ENCODE data around the gene RGS6. TPM values are rescaled to one million over a fixed set of nuclear protein-coding genes. Genes with fewer than 3 reads are reported as not detected.

The RGS6 gene
- total RNA-seq, 1 donor from 2014 or later, result not detected

DNA sequence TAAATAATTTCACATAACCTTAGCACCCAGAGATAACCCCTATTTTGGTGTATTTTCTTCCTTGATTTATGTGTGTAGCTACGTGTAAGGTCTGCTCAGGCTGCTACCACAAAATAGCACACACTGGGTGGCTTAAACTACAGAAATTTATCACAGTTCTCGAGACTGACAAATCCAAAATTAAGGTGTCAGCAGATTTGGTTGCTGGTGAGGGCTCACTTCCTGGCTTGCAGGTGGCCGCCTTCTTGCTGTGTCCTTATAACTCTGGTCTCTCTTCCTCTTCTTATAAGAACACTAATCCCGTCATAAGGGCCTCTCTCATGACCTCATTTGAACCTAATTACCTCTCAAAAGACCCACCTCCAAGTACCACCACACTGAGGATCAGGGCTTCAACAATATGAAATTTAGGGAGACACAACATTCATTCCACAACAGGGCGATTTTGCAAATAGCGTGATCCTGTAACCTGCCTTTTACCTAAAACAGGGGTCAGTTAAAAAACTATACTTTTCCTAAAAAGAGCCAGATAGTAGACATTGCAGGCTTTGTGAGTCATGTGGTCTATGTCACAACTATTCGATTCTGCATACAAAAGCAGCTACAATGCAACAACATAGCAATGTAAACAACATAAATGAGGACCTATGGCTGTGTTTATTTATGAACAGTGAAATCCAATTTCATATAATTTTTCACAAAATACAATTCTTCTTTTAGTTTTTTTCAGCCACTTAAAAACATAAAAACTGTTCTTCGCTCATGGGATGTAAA lies 589.9 kb downstream of the RGS6 start:
- no peak for DNase-seq (ENCODE audit: low read depth, low spot score)

DNA sequence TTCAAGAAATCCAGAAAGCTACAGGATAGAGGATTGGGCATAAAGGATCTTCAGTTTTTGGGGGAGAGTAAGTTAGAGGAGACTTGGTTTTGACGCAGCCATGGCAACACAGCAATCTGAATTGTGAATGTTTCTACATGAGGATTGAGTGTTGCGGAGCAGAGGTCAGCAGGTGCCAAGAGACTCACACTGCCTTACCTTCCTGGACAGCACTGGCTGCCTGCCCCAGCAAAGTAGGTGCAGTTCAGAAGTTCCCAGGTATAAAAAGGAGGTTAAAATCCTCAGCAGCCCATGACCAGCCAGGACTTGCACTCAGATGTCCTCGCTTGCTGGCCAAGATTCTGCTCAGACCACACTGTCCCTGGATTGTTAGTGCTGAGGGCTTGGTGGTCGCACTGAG lies 590.6 kb downstream of the RGS6 start:
- DNase-seq (ENCODE audit: low read depth, low spot score), result no peak

DNA sequence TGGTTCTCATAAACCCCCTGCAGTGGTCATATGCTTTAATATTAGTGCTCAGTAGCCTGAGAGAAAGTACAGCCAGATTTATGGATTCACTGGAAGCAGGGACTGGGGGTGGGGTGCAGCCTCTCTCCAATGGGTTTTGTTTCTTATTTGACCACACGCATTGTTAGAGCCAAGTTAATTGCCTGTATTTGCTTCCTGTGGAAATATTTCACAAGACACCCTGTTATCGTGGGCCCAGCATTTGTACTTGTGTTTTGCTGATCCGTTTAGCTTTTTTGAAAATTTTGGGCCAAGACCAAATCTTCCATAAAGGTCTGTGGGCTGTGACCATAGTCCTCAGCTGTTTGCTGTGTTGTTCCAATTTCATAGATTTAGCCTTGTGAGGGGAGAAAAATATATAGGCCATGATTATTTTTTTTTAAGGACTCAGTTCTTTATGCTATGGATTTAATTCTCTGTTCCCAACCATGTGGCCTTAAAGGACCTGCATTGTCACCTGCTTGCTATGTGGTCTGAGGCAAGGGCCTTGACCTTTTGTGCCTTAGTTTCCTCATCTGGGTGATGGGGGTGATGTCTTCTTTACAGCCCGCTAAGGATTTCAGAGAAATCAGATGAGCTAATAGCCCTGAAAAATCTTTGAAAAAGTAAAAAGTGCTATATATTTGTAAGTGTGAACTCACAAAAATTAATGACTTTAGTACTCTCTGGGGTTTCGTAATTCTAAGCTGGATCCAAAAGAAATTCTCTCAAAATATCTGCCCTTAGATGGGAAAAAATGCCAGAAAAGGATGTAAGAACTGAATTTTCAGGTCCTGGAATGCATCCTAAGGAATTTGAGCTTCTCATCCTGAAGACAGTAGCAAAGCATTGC lies 591.4 kb downstream of the RGS6 start:
- peak; percentile 20 for DNase-seq (ENCODE audit: low read depth, low spot score)

DNA sequence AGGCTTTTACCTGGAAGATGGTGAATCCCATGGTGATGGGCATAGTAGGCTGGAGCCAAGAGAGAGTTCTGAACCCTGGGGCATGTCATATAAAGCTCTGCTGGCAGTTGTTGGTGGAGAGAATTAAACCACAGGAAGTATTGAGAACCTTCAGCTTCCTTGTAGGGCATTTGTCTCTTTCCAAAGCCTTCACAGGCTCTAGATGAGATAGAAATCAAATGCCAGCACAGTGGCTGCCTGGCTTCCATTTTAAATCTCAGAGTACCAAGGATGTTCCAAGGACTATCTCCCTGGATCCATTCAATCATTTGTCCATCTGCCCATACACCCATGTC lies 592.0 kb downstream of the RGS6 start:
- no peak for DNase-seq (ENCODE audit: low read depth, low spot score)

DNA sequence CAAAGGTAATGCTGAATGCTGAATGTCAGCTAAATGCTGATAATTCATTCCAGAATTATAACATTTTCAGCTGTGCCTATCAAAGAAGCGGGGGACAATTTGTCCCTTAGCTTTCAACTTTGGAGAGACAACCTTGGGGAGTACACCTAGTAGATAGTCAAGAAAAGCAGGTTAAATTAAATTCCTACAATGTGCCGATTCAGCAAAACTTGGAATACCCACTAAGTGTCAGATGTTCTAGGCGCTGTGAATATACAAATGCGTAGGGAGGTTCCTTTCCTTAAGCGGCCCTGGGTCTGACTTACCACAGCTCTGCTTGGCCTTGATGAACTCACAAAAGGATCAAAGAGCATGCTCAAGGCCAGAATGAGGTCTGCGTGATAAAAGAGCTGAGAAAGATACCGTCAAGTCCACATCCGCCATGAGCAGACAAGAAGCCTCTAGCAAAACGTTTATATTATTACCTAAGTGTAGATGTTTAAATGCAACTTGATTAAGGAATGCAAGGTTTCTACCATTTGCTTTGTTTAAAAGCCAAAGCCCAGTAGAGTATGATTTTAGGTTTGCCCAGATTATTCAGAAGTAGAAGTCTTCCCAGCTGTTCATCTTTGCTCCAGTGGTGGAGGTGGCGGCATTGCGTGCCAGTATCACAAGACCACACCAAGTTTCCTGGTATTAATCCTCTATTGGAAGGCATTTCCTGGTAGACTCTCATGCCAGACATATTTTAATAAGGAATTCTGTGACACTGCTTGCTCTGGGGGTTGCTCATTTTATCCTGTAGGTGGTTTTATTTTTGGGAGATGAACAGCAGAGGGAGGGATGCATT lies 593.1 kb downstream of the RGS6 start:
- no peak for DNase-seq (ENCODE audit: low read depth, low spot score)

DNA sequence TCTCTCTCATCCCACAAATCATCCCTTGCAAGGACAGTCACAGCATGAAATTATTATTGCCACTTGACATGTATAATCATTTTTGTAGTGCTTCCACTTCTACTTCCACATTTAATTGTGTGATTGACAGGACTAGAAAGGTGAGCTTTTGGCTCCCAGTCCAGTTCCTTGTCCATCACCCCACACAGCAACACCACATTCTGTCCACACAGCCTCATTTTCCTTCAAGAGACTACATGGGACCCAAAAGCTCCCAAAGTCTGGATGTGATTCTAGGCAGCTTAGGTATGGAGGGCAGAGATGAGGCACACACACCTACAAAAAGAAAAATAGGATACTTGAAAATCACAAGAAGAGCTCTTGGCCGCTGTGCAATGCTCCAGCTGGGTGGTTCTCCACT lies 595.4 kb downstream of the RGS6 start:
- no peak for DNase-seq (ENCODE audit: low read depth, low spot score)

DNA sequence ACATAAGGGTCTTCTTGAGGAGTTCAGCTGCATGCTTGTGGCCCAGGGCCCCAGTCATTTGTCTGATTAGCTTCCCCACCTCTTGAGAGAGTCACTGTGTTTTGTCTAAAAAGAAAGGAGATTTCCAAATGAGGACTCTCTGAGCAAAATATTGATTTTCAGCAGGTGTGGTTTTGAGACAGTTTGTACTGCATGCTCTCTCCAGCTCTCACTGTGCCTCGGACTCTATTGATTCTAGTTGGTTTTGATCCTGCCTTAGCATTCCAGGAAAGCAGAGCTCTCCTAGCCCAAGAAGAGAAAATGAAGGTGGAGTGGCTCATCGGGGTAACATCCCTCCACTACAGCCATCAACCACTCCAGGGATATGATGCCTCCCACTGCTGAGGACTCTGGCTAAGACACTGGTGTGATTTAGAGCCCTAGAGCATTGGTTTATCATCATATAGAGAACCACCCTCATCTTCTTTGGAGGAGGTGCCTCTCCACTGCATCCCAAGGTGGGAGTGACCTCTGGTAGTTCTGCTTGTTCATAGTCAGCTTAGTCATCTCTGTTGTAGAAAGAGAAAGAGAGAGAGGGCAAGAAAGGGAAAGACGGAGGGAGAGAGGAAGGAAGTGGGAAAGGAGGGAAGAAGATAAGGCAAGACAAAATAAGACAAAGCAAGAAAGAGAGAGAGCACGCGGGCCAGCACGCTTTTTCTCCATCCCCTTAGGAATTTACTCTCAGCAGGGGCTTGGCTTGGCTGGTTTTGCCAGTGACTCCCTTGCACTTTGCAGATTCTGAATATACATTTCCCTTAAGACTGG lies 596.0 kb downstream of the RGS6 start:
- no peak for DNase-seq (ENCODE audit: low read depth, low spot score)

DNA sequence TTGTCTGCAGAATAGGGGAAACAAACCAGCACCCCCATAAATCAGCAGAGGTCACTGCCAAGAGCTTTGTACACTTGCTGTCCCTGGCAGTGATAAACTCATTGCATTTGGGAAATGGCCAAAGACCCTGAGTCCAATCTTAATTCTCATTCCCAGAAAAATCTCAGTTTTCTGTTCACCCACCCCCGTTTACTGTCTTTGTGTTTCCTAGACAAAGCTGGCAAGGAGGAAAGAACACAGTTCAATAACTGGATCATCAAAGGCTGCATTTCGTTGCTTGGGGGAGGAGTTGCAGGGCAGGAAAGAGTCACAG lies 596.6 kb downstream of the RGS6 start:
- DNase-seq (ENCODE audit: low read depth, low spot score), result no peak

DNA sequence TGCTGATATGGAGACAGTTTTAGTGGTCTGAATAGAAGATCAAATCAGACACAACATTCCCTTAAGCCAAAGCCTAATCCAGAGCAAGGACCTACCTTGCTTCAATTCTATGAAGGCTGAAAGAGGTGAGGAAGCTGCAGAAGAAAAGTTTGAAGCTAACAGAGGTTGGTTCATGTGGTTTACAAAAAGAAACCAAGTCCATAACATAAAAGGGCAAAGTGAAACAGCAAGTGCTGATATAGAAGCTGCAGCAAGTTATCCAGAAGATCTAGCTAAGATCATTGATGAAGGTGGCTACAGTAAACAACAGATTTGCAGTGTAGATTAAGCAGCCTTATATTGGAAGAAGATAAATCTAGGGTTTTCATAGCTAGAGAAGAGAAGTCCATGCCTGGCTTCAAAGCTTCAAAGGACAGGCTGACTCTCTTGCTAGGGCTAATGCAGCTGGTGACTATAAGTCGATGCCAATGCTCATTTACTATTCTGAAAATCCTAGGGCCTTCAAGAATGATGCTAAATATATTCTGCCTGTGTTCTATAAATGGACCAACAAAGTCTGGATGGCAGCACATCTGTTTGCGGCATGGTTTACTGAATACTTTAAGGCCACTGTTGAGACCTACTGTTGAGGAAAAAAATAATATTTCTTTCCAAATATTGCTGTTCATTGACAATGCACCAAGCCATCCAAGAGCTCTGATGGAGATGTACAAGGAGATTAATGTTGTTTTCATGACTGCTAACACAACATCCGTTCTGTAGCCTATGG lies 600.6 kb downstream of the RGS6 start:
- DNase-seq (ENCODE audit: low read depth, low spot score), result no peak

DNA sequence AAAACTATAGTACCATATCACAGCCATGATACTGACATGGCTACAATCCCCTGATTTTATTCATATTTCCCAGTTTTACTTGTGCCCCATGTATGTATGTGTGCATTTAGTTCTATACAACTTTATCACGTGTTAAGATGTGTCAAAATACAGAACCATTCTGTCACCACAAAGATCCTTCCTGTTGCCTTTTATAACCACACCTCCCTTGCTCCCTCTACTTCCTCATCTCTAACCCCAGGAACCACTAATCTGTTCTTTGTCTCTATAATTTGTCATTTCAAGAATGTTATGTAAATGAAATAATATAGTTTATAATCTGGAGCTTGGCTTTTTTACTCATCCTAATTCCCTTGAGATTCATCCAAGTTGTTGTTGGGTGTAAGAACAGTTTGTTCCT lies 603.3 kb downstream of the RGS6 start:
- DNase-seq (ENCODE audit: low read depth, low spot score), result no peak

DNA sequence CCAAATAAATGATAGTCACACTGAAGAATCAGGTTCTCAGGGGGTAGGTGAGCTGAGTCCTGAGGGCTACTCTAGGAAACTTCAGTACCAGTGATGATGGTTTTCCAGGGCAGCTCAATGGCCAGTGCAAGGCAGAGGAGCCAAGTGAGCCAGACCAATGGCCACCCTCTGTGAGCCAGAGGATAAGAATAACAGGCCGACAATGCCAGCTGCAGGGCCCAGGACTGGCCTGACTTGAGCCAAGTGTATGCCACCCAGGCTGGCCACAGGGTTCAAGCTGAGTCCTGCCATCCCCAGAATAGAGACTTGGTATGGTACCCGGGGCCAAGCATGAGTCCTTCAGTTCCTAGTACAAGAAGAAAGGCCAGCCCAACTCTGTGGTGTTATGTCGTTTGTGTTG lies 606.2 kb downstream of the RGS6 start:
- no peak for DNase-seq (ENCODE audit: low read depth, low spot score)

DNA sequence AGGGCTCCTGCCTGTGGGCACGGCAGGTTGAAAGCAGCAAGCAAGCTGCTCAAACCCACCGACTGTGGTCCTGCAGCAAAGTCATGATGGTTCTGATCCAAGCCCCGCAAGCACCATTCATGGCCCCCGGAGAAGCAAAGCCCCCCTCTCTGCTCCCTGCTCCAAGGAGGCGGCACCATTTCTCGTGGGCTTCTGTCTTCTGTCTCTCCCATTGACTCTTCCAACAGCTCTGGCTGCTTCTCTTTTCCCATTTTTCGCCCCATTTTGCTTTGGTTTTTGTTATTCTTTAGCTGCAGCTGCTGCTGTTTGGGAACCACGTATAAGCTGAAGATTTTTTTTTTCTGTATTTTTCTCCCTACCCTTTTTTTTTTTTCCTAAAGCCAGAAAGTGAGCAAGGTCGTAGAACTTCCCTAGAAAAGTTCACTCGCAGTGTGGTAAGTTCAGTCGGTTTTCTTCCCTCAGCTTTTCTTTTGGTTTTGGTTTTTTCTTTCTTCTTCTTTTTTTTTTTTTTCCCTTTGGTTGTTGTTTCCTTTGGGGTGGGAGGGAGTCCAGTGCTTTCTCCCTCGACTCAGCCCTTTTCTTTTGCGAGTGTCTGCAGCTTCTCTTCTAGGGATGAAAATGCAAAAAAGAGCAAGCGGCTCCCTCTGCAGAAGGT lies 607.6 kb downstream of the RGS6 start:
- no peak for DNase-seq (ENCODE audit: low read depth, low spot score)

DNA sequence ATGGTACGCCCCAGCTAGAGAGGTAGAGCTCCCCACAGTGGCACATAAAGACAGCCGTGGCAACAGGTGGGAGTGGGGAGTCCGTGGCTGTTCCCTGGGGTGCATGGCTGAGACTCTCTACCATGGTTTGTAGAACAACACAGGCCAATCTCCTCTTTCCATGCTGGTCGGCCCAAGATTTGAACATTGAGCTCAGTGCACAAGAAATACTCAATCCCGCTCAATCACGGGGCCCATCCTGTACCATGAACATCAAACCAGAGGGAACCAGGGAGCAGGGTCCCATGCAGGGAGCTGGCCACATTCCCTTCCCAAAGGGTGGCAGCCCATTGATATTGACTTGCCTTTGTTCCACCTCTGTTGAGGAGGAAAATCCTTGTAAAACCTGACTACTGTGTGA lies 608.6 kb downstream of the RGS6 start:
- DNase-seq (ENCODE audit: low read depth, low spot score), result no peak

DNA sequence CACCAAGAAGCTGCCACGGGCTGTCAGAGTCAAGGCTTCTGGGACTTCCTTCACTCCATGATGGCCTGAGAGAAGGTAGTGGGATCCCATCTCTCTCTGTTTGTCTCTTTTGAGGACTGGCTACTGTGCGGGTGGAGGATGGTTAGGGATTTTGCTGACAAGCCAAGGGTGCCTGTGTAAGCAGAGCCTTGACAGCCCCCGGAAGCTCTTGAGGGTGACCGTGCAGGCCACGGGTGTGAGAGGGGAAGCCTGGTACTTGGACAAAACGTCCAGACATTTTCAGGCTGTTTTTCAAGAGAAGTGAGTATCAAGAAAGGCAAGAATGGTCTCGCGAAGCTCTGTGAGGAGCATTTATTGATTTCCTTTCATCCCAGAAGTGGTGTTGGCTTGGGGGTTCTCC lies 609.3 kb downstream of the RGS6 start:
- DNase-seq (ENCODE audit: low read depth, low spot score), result no peak

DNA sequence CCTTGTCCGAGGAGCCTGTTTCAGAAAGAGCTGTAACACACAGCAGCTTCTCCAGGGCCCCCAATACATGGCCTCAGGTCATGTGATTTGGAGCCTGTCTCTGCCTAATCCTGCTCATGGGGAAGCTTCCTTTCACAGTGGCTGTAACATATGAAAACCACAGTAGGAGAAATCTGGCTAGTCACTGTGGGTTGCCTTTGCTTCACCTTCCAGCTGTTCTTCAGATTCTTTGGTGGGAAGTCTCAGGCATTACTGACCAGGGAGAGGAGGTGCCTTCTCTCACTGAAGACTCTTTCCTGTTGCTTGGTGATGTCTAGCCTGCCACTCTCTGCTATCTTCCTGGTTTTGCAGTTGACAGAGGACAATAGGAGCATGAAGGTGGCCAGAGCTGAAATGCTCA lies 611.1 kb downstream of the RGS6 start:
- DNase-seq (ENCODE audit: low read depth, low spot score), result no peak

DNA sequence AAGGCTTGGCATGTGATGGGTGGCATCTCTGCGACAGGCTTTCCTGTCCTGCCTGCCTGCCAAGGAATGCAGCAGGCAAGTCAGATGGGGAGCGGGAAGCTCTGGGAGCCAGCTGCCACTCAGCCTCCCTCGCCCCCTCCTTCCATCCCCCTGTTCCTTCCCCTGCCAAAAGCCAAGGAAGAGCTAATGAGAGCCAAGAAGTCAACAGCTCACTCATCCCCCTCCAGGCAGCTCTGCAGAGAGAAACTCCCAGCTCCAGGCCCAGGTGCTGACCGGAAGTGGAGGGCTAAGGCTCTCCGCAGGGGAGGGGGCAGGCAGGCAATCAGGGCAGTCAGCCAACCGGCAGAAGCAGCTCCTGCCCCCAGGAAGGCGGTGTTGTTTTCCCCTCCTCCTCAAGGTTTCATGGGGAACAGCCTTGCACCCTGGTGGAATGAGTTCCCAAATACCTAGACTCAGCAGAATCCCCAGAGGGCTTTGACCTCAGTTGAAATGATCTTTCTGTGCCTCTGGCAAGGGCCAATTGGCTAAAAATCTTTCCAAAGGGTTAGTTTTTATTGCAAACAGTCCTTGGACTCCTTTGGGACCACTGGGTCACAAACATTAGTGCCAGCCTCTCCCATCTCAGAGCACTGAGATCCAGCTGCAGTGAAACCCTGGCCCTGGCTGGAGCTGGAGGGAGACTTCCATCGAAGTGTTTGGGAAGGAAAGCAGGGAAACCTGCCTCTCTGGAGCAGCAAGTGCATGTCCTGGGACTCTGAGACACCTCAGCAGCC lies 612.6 kb downstream of the RGS6 start:
- no peak for DNase-seq (ENCODE audit: low read depth, low spot score)

DNA sequence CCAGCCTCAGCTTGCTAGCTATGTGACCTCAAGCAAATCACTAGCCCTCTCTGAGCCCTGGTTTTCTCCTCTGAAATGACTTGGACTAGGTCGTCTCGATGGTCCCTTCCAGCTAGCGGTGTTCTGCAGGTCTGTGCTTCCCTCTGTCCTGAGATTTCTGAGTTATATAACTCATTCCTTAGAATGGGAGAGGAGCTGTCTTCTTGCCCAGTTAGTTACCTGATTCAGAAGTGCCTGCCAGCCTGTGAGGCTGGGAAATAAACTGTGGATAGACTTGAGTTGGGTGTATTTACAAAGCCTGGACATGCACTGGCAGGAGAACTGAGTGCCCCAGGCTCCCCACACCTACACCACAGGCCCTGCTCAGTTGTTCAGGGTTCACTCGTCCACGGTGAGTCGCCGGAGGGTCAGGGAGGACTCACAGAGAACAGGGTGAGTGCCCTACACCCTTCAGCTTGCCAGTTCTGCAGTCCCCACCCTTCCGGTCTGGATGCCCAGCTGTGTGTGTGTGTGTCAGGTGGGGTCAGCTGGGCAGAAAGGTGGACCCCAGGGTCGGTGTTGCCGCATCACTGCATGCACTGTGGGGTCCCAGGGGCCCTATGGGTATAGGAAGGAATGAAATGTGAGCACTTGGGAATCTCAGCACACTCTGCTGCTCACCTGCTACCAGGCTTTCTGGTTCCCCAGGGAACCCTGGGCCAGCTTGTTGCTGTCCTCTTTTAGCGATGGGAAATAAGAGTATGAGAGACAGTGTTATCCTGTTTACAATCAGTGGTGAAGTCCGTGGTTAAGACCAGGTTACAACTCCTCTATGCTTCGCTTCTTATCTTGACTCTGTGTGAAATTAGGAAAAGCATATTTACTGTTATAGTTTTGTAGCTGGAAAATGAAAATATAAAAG lies 613.4 kb downstream of the RGS6 start:
- no peak for DNase-seq (ENCODE audit: low read depth, low spot score)

DNA sequence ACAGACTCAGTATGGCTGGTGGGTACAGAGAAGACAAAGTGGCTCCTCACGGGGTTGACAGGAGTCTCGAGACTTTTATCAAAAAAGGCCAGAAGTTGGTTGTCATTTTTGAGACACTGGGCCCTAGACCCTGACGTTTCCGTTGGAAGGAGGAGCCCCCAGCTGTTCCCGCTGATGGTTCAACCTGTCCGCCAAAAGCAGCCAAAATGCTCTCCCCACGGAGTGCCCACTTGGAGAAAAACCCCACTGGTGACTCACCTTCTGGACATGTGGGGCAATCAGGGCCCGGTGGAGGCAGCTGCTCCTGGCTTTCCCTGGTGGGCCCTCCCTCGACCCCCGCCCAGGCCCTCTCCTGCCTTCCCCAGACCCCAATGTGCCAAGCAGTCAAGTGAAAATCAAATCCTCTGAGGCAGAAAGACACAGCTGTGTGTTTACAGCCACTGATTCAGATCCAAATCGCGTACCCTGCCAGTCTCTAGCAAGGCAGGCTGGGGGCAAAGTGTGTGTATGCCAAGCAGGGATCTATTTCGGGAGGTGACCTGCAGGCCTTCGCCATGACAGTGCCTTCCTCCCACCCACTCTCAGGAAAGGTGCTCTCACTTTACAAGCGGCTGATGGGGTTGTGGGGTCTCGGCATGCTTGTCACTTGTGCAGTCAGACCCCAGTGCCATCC lies 614.3 kb downstream of the RGS6 start:
- no peak for DNase-seq (ENCODE audit: low read depth, low spot score)
